PC-3 (cell line): Measurements from ENCODE around the gene PRKCD. TPM values are rescaled to one million over a fixed set of nuclear protein-coding genes. Genes with fewer than 3 reads are reported as not detected.

Source experiments
- ATAC-seq: fragments of 200-7000 bp; cut with Tn5 transposase; 2 replicates; pipeline ENCODE4 v1.9.1; 2020; ENCODE audit warnings: mild to moderate bottlenecking, moderate library complexity
- BruUV-seq: library from RNA; stranded (reverse); fragments of 400-500 nt; replicated peaks from 2 replicates; lab custom pipeline; 2021; lab: Mats Ljungman, UMichigan
- CTCF ChIA-PET: fragments of 300-600 bp; sonication (Branson Sonifier 250); formaldehyde crosslinking; loops from one replicate; lab custom pipeline; 2022; ENCODE audit warnings: antibody characterized with exemption; lab: Charles Lee
- POLR2A ChIA-PET: fragments of 300-600 bp; sonication (Branson Sonifier 250); formaldehyde crosslinking; loops from one replicate; lab custom pipeline; 2022; ENCODE audit warnings: antibody characterized with exemption; ENCODE audit not compliant: unreplicated experiment; lab: Charles Lee
- DNase-seq: peaks from one replicate; pipeline ENCODE4 v3.0.0-alpha.2; 2015
- H2AFZ ChIP-seq: fragments of 300-600 bp; sonication (generic); 2 replicates; pipeline ENCODE4 v1.6.0; 2016; ENCODE audit warnings: antibody characterized with exemption, low read length
- H3F3A ChIP-seq: fragments of 300-600 bp; sonication (generic); one replicate; pipeline ENCODE4 v1.6.0; 2017; ENCODE audit warnings: antibody characterized with exemption, low read length, control low read depth, mild to moderate bottlenecking; ENCODE audit not compliant: unreplicated experiment
- H3K27ac ChIP-seq: fragments of 300-600 bp; sonication (generic); 2 replicates; pipeline ENCODE4 v1.5.1; 2016; ENCODE audit warnings: mild to moderate bottlenecking, low read length
- H3K27me3 ChIP-seq: fragments of 300-600 bp; sonication (generic); 2 replicates; pipeline ENCODE4 v1.6.1; 2016; ENCODE audit warnings: low read length, mixed read lengths
- H3K36me3 ChIP-seq: fragments of 300-600 bp; sonication (generic); 2 replicates; pipeline ENCODE4 v1.6.1; 2016; ENCODE audit warnings: low read depth, mixed run types, low read length, mixed read lengths
- H3K4me1 ChIP-seq: fragments of 300-600 bp; sonication (generic); 2 replicates; pipeline ENCODE4 v1.5.1; 2016; ENCODE audit warnings: low read length; ENCODE audit not compliant: insufficient read depth
- H3K4me2 ChIP-seq: fragments of 300-600 bp; sonication (generic); 2 replicates; pipeline ENCODE4 v1.6.0; 2016; ENCODE audit warnings: low read length
- H3K4me3 ChIP-seq: fragments of 300-600 bp; sonication (generic); 2 replicates; pipeline ENCODE4 v1.5.1; 2016; ENCODE audit warnings: mild to moderate bottlenecking, low read length, mixed read lengths
- H3K79me2 ChIP-seq: fragments of 300-600 bp; sonication (generic); 2 replicates; pipeline ENCODE4 v1.6.1; 2017; ENCODE audit warnings: low read length, mixed read lengths
- H3K9ac ChIP-seq: fragments of 300-600 bp; sonication (generic); 2 replicates; pipeline ENCODE4 v1.6.0; 2016; ENCODE audit warnings: mild to moderate bottlenecking, low read length
- H3K9me2 ChIP-seq: fragments of 300-600 bp; sonication (generic); replicated peaks from 2 replicates; pipeline ENCODE4 v1.6.1; 2016; ENCODE audit warnings: mixed run types, low read length, mixed read lengths
- H3K9me3 ChIP-seq: fragments of 300-600 bp; sonication (generic); 2 replicates; pipeline ENCODE4 v1.6.1; 2016; ENCODE audit warnings: low read length, mixed read lengths
- H4K20me1 ChIP-seq: fragments of 300-600 bp; sonication (generic); 2 replicates; pipeline ENCODE4 v1.6.1; 2016; ENCODE audit warnings: low read length, mixed read lengths
- EZH2 ChIP-seq: fragments of 300-600 bp; sonication (generic); IDR thresholded peaks from one replicate; pipeline ENCODE4 v1.6.1; 2017; ENCODE audit warnings: antibody characterized with exemption, mild to moderate bottlenecking, low read length; ENCODE audit not compliant: unreplicated experiment
- EZH2phosphoT487 ChIP-seq: fragments of 300-600 bp; sonication (generic); IDR thresholded peaks from 2 replicates; pipeline ENCODE4 v1.6.1; 2018; ENCODE audit warnings: mild to moderate bottlenecking, antibody characterized with exemption, low read length, borderline replicate concordance
- intact Hi-C: fragments of 100-400 bp; cut with micrococcal nuclease; formaldehyde crosslinking; loops from 2 replicates; pipeline ENCODE4 v1.9.0; 2023
- total RNA-seq: library from RNA; depleted of rRNA; stranded (reverse); fragments of >200 nt; gene quantifications from 2 replicates; pipeline ENCODE4 v1.2.3, GENCODE V29; 2014
- TF ChIP-seq, protein P1 (sequence below): fragments of 300-600 bp; sonication (generic); conservative IDR thresholded peaks from 2 replicates; pipeline ENCODE4 v1.5.1; 2017; ENCODE audit warnings: antibody characterized with exemption, low read depth, mild to moderate bottlenecking, low read length

The PRKCD gene
- total RNA-seq, 1 experiment from 2014 or later, result 7.8 TPM

DNA sequence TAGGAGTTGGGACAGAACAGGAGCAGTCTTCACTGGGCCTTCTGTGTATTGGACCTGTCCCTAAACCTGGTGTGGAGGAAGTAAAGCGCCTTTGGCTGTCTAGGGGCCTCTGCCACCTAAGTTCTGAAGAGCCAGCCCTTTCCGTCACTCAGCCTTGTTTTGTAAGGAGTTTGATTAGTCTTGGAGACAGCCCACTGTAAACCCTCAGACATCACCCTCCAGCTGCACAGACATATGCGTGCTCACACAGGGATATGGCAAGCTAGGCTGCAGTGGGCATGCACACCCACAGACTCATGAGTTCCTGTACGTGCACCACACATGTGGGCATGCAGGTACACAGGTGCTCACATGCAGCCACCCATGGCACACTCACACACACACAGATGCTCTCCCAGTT is 5.2 kb downstream of the PRKCD start:
- no peaks in the 10 kb centered on the region for H3F3A ChIP-seq
- POLR2A ChIA-PET, result no interaction called here
- H4K20me1 ChIP-seq, result peaks cover 16% of the 10 kb centered on the region; the same call in 1 of the 2 replicates
- H3K9me2 ChIP-seq, result no peaks in the 10 kb centered on the region
- no peak for TF ChIP-seq EZH2
- TF ChIP-seq, protein P1, sequence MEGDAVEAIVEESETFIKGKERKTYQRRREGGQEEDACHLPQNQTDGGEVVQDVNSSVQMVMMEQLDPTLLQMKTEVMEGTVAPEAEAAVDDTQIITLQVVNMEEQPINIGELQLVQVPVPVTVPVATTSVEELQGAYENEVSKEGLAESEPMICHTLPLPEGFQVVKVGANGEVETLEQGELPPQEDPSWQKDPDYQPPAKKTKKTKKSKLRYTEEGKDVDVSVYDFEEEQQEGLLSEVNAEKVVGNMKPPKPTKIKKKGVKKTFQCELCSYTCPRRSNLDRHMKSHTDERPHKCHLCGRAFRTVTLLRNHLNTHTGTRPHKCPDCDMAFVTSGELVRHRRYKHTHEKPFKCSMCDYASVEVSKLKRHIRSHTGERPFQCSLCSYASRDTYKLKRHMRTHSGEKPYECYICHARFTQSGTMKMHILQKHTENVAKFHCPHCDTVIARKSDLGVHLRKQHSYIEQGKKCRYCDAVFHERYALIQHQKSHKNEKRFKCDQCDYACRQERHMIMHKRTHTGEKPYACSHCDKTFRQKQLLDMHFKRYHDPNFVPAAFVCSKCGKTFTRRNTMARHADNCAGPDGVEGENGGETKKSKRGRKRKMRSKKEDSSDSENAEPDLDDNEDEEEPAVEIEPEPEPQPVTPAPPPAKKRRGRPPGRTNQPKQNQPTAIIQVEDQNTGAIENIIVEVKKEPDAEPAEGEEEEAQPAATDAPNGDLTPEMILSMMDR, result no peak
- TF ChIP-seq EZH2phosphoT487, result no peak
- intact Hi-C loops, result no loop called here
- CTCF ChIA-PET, result no interaction called here
- H3K4me2 ChIP-seq, result 0 out of 2 replicates have a peak overlapping the region, but pooled peaks have one; percentile 23
- DNase-seq (no peak), ATAC-seq (no peak)
- no peak overlapping the region for H3K4me3 ChIP-seq
- no peaks in the 10 kb centered on the region for H3K27me3 ChIP-seq
- no peak overlapping the region for H3K27ac ChIP-seq
- peaks cover 88% of the 10 kb centered on the region for H3K79me2 ChIP-seq
- H2AFZ ChIP-seq, result no peak overlapping the region
- BruUV-seq, result no TSS peak
- no peak overlapping the region for H3K9ac ChIP-seq
- peaks cover 24% of the 10 kb centered on the region for H3K4me1 ChIP-seq
- no peaks in the 10 kb centered on the region; the same call in 1 of the 2 replicates for H3K36me3 ChIP-seq
- H3K9me3 ChIP-seq, result no peaks in the 10 kb centered on the region

DNA sequence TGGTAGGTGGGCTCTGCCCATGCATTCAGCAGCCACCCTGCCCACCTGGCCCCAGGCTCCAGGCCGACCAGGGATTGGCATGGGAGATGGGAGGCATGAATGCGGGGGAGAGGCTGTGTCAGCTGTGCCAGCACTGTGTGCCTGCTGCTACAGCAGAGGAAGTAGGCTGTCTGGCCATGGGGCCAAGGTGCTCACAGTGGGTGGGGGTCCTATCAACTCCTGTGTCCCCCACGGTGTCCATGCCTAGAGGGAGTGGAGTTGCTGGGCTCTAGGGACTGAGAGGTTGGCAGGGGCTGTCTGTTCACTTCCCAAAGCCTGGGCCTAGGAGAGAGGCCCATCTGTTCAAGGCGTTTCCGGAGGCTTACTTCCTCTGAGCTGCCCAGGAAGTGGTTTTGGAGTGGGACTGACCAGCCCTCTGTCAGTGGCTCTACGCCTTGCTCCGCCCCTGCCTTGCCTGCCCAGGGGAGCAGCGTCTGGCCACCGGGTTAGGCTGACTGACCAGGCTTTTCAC is 5.8 kb downstream of the PRKCD start:
- H4K20me1 ChIP-seq, result peaks cover 16% of the 10 kb centered on the region; the same call in 1 of the 2 replicates
- CTCF ChIA-PET, result interaction anchor here (0.6 kb wide), 1 partner anchor 154 kb away, joined by 3 read pairs; no protein-coding TSS in a partner anchor
- no peaks in the 10 kb centered on the region; the same call in 1 of the 2 replicates for H3K36me3 ChIP-seq
- peaks cover 24% of the 10 kb centered on the region for H3K4me1 ChIP-seq
- H3K79me2 ChIP-seq, result peaks cover 87% of the 10 kb centered on the region
- intact Hi-C loops, result no loop called here
- no peak overlapping the region for H2AFZ ChIP-seq
- H3K9me3 ChIP-seq, result no peaks in the 10 kb centered on the region
- ATAC-seq (peak; percentile 79), DNase-seq (peak; percentile 43)
- TF ChIP-seq EZH2 (no peak), EZH2phosphoT487 (no peak)
- TF ChIP-seq, protein P1, result no peak
- H3K27ac ChIP-seq, result no peak overlapping the region
- no peak overlapping the region for H3K9ac ChIP-seq
- no TSS peak for BruUV-seq
- H3F3A ChIP-seq, result no peaks in the 10 kb centered on the region
- H3K9me2 ChIP-seq, result no peaks in the 10 kb centered on the region
- H3K4me2 ChIP-seq, result peak overlapping the region; percentile 23; the same call in 1 of the 2 replicates
- POLR2A ChIA-PET, result no interaction called here
- no peaks in the 10 kb centered on the region for H3K27me3 ChIP-seq
- H3K4me3 ChIP-seq, result no peak overlapping the region
